SU-DHL-6 (cell line): ENCODE results near the gene STX3.

Source experiments
- H2AFZ ChIP-seq: fragments of 200-600 bp; sonication (generic); 2 replicates; pipeline ENCODE4 v1.6.1; 2014; ENCODE audit warnings: low read depth, mild to moderate bottlenecking, moderate library complexity, mixed read lengths, antibody characterized with exemption, low read length; ENCODE audit not compliant: severe bottlenecking
- H3F3A ChIP-seq: fragments of 200-600 bp; shearing (Covaris generic); 2 replicates; pipeline ENCODE4 v1.6.0; 2016; ENCODE audit warnings: antibody characterized with exemption, mild to moderate bottlenecking; ENCODE audit not compliant: insufficient read depth
- H3K27ac ChIP-seq: fragments of 200-600 bp; sonication (generic); 2 replicates; pipeline ENCODE4 v1.5.1; 2016; ENCODE audit warnings: low read depth, mild to moderate bottlenecking, low read length, moderate library complexity, mixed read lengths
- H3K27me3 ChIP-seq: fragments of 200-600 bp; sonication (generic), shearing (Covaris generic); 2 replicates; pipeline ENCODE4 v1.6.0; 2014; ENCODE audit warnings: mild to moderate bottlenecking, low read length
- H3K36me3 ChIP-seq: fragments of 200-600 bp; sonication (generic); 2 replicates; pipeline ENCODE4 v1.6.1; 2014; ENCODE audit warnings: mild to moderate bottlenecking, low read length, mixed read lengths
- H3K4me2 ChIP-seq: fragments of 300-600, 200-600 bp; shearing (Covaris generic), sonication (generic); 2 replicates; pipeline ENCODE4 v1.6.0; 2014; ENCODE audit warnings: low read length, low read depth, mild to moderate bottlenecking; ENCODE audit not compliant: poor library complexity, severe bottlenecking
- H3K4me3 ChIP-seq: fragments of 200-600 bp; sonication (generic); 2 replicates; pipeline ENCODE4 v1.5.1; 2014; ENCODE audit warnings: antibody characterized with exemption, low read length, mild to moderate bottlenecking, mixed read lengths; ENCODE audit not compliant: insufficient read depth, poor library complexity, severe bottlenecking
- H3K79me2 ChIP-seq: fragments of 200-600 bp; sonication (generic); 2 replicates; pipeline ENCODE4 v1.6.1; 2014; ENCODE audit warnings: mild to moderate bottlenecking, low read length, moderate library complexity; ENCODE audit not compliant: insufficient read depth
- H3K9ac ChIP-seq: fragments of 200-600 bp; sonication (generic); 2 replicates; pipeline ENCODE4 v1.7.0; 2014; ENCODE audit warnings: mild to moderate bottlenecking, low read length
- H3K9me2 ChIP-seq: fragments of 200-600 bp; sonication (generic); replicated peaks from 2 replicates; pipeline ENCODE4 v1.6.1; 2014; ENCODE audit warnings: low read length; ENCODE audit not compliant: insufficient read depth
- H3K9me3 ChIP-seq: fragments of 200-600 bp; sonication (generic); 2 replicates; pipeline ENCODE4 v1.6.1; 2014; ENCODE audit warnings: low read length, mixed read lengths; ENCODE audit not compliant: insufficient read depth
- H4K20me1 ChIP-seq: fragments of 200-600 bp; sonication (generic); 2 replicates; pipeline ENCODE4 v1.6.1; 2014; ENCODE audit warnings: low read depth, mild to moderate bottlenecking, antibody characterized with exemption, low read length, moderate library complexity, mixed read lengths
- CTCF ChIP-seq: fragments of 200-600 bp; sonication (generic); IDR thresholded peaks from one replicate; pipeline ENCODE4 v1.5.1; 2017; ENCODE audit warnings: antibody characterized with exemption, mild to moderate bottlenecking, low read length, moderate library complexity; ENCODE audit not compliant: insufficient read depth, poor library complexity, severe bottlenecking
- EZH2phosphoT487 ChIP-seq: fragments of 200-600 bp; sonication (generic), shearing (Covaris generic); conservative IDR thresholded peaks from 2 replicates; pipeline ENCODE4 v1.6.1; 2018; ENCODE audit warnings: mild to moderate bottlenecking, antibody characterized with exemption, low read length, moderate library complexity, mixed read lengths

Gene STX3

GRCh38 chr11:59810189-59810910 is 55.2 kb downstream of the STX3 start, which contains the start of gene MRPL16:
MRPL16 (minus strand) TSS chr11:59810778; CDS start chr11:59810658, 120 bp downstream.
- Histone ChIP-seq H3K4me3 (peak within 1 kb of the TSS; percentile 76), H3F3A (peaks cover 10% of the 10 kb centered on the region; the same call in 1 of the 2 replicates)

GRCh38 chr11:59810911-59811259 is 55.7 kb downstream of the STX3 start:
- H2AFZ ChIP-seq: peak overlapping the region; percentile 99
- no peak overlapping the region for H3K27ac ChIP-seq
- peak overlapping the region; percentile 78 for H3K9ac ChIP-seq
- peaks cover 10% of the 10 kb centered on the region; the same call in 1 of the 2 replicates for H3F3A ChIP-seq
- peak overlapping the region; percentile 76 for H3K4me3 ChIP-seq
- no peaks in the 10 kb centered on the region for H3K27me3 ChIP-seq
- H3K9me3 ChIP-seq: no peaks in the 10 kb centered on the region
- no peaks in the 10 kb centered on the region for H3K9me2 ChIP-seq
- H4K20me1 ChIP-seq: no peaks in the 10 kb centered on the region
- H3K79me2 ChIP-seq: peaks cover 17% of the 10 kb centered on the region; the same call in 1 of the 2 replicates
- H3K4me2 ChIP-seq: peak overlapping the region; percentile 57
- TF ChIP-seq EZH2phosphoT487: no peak
- H3K36me3 ChIP-seq: 0 out of 2 replicates have a peak, but pooled peaks cover 7% of the 10 kb centered on the region

More at GRCh38 chr11:59810189-59810910, 55.2 kb downstream of the STX3 start, which contains the start of gene MRPL16:
- 0 out of 2 replicates have a peak, but pooled peaks cover 9% of the 10 kb centered on the region for H3K36me3 ChIP-seq
- TF ChIP-seq CTCF: peak; percentile 20
- TF ChIP-seq EZH2phosphoT487: no peak
- H2AFZ ChIP-seq: peak within 1 kb of the TSS; percentile 99
- no peaks in the 10 kb centered on the region for H3K27me3 ChIP-seq
- H3K9me3 ChIP-seq: no peaks in the 10 kb centered on the region
- H3K27ac ChIP-seq: peak within 1 kb of the TSS; percentile 22; the same call in 1 of the 2 replicates
- peak within 1 kb of the TSS; percentile 78 for H3K9ac ChIP-seq
- H3K9me2 ChIP-seq: no peaks in the 10 kb centered on the region
- H3K79me2 ChIP-seq: peaks cover 17% of the 10 kb centered on the region; the same call in 1 of the 2 replicates
- H4K20me1 ChIP-seq: no peaks in the 10 kb centered on the region
- H3K4me2 ChIP-seq: peak within 1 kb of the TSS; percentile 57

- peaks cover 17% of the 10 kb centered on the region; the same call in 1 of the 2 replicates for H3K79me2 ChIP-seq
- no peaks in the 10 kb centered on the region for H3K27me3 ChIP-seq
- H3K36me3 ChIP-seq: 0 out of 2 replicates have a peak, but pooled peaks cover 6% of the 10 kb centered on the region
- peaks cover 10% of the 10 kb centered on the region; the same call in 1 of the 2 replicates for H3F3A ChIP-seq
- no peaks in the 10 kb centered on the region for H3K9me2 ChIP-seq
- no peak overlapping the region for H3K4me2 ChIP-seq
- no peaks in the 10 kb centered on the region for H3K9me3 ChIP-seq
- H3K9ac ChIP-seq: no peak overlapping the region
- no peaks in the 10 kb centered on the region for H4K20me1 ChIP-seq
- H2AFZ ChIP-seq: no peak overlapping the region
- no peak for TF ChIP-seq EZH2phosphoT487
- no peak for TF ChIP-seq CTCF
- no peak overlapping the region for H3K4me3 ChIP-seq
- no peak overlapping the region for H3K27ac ChIP-seq
These were observed 57.0 kb downstream of the STX3 start for GRCh38 chr11:59812220-59812619.

GRCh38 chr11:59813364-59813763 is 58.2 kb downstream of the STX3 start:
- Histone ChIP-seq H3K79me2 (peaks cover 17% of the 10 kb centered on the region; the same call in 1 of the 2 replicates), H3K27ac (no peak overlapping the region), H3K27me3 (no peaks in the 10 kb centered on the region), H3K36me3 (no peaks in the 10 kb centered on the region), H3K9ac (no peak overlapping the region), H3K9me2 (no peaks in the 10 kb centered on the region), H3K4me2 (no peak overlapping the region), H3K9me3 (no peaks in the 10 kb centered on the region), H3K4me3 (no peak overlapping the region), H2AFZ (no peak overlapping the region), H3F3A (peaks cover 6% of the 10 kb centered on the region; the same call in 1 of the 2 replicates), H4K20me1 (no peaks in the 10 kb centered on the region)
- TF ChIP-seq CTCF (no peak), EZH2phosphoT487 (no peak)
